ENCODE measurements around the gene IVL.

Gene IVL

GRCh38 chr1:152886758-152887409 is 21.5 kb upstream of the IVL start:
- DNase-seq = no peak

GRCh38 chr1:152888126-152888525 is 20.2 kb upstream of the IVL start:
- DNase-seq = no peak

GRCh38 chr1:152899027-152899426 is 9.3 kb upstream of the IVL start:
- DNase-seq = no peak

GRCh38 chr1:152899883-152900282 is 8.5 kb upstream of the IVL start:
- no peak for DNase-seq

- DNase-seq = no peak
Measured at GRCh38 chr1:152901631-152902030, 6.7 kb upstream of the IVL start.

- no peak for DNase-seq
Measured at GRCh38 chr1:152902636-152903035, 5.7 kb upstream of the IVL start.

- no peak for DNase-seq
Measured at GRCh38 chr1:152904688-152905440, 3.5 kb upstream of the IVL start.

- no peak for DNase-seq
Measured at GRCh38 chr1:152906023-152906565, 2.3 kb upstream of the IVL start.

GRCh38 chr1:152909206-152909605 is 860 bp downstream of the IVL start:
- no peak for DNase-seq

GRCh38 chr1:152912471-152912870 is 4.1 kb downstream of the IVL start:
- no peak for DNase-seq

- no peak for DNase-seq
Measured at GRCh38 chr1:152912900-152913299, 4.6 kb downstream of the IVL start.

GRCh38 chr1:152917794-152918193 is 9.4 kb downstream of the IVL start:
- peak in 2 of 56 donors; percentile 3 to 22 for DNase-seq

- DNase-seq = no peak
Measured at GRCh38 chr1:152919071-152919470, 10.7 kb downstream of the IVL start.

- no peak for DNase-seq
Measured at GRCh38 chr1:152924191-152924590, 15.8 kb downstream of the IVL start.

- DNase-seq = no peak
Measured at GRCh38 chr1:152926091-152926490, 17.7 kb downstream of the IVL start.

- DNase-seq = no peak
Measured at GRCh38 chr1:152928671-152929070, 20.3 kb downstream of the IVL start.

GRCh38 chr1:152932170-152932811 is 23.9 kb downstream of the IVL start:
- DNase-seq = no peak

GRCh38 chr1:152933196-152933595 is 24.9 kb downstream of the IVL start:
- DNase-seq = no peak

GRCh38 chr1:152940614-152941013 is 32.3 kb downstream of the IVL start:
- DNase-seq = no peak

GRCh38 chr1:152941037-152941711 is 32.8 kb downstream of the IVL start:
- no peak for DNase-seq

- no peak for DNase-seq
Measured at GRCh38 chr1:152942161-152942560, 33.8 kb downstream of the IVL start.

GRCh38 chr1:152946248-152946647 is 37.9 kb downstream of the IVL start:
- no peak for DNase-seq

Measured in nucleus accumbens (tissue), 56 donors.